ENCODE results near the gene SMYD2.

Gene SMYD2

GRCh38 chr1:214342525-214342924 lies 61.6 kb downstream of the SMYD2 start:
- no peak for TF ChIP-seq CTCF (IDR thresholded peaks at IDR 0.05; ENCODE audit: insufficient read depth, low read length, poor library complexity, severe bottlenecking)
- H3K27me3 ChIP-seq (replicated peaks; ENCODE audit: control insufficient read depth, insufficient read depth, low read length), result no peaks in the 10 kb centered on the region
- DNase-seq (ENCODE audit: extremely low read depth, insufficient read length), result no peak
- no peaks in the 10 kb centered on the region for H3K36me3 ChIP-seq (ENCODE audit: control insufficient read depth, insufficient read depth, low read length)
- H3K4me3 ChIP-seq (replicated peaks; ENCODE audit: low read depth, low read length), result no peak overlapping the region

GRCh38 chr1:214344897-214345296 lies 63.9 kb downstream of the SMYD2 start:
- no peaks in the 10 kb centered on the region for H3K36me3 ChIP-seq (ENCODE audit: control insufficient read depth, insufficient read depth, low read length)

GRCh38 chr1:214349008-214349407 lies 68.0 kb downstream of the SMYD2 start:
- Histone ChIP-seq H3K36me3 (ENCODE audit: control insufficient read depth, insufficient read depth, low read length) (no peaks in the 10 kb centered on the region), H3K4me3 (replicated peaks; ENCODE audit: low read depth, low read length) (no peak overlapping the region), H3K27me3 (replicated peaks; ENCODE audit: control insufficient read depth, insufficient read depth, low read length) (no peaks in the 10 kb centered on the region)
- no peak for TF ChIP-seq CTCF (IDR thresholded peaks at IDR 0.05; ENCODE audit: insufficient read depth, low read length, poor library complexity, severe bottlenecking)
- DNase-seq (ENCODE audit: extremely low read depth, insufficient read length), result no peak

More at GRCh38 chr1:214344897-214345296, 63.9 kb downstream of the SMYD2 start:
- H3K27me3 ChIP-seq (replicated peaks; ENCODE audit: control insufficient read depth, insufficient read depth, low read length), result no peaks in the 10 kb centered on the region
- no peak overlapping the region for H3K4me3 ChIP-seq (replicated peaks; ENCODE audit: low read depth, low read length)
- no peak for TF ChIP-seq CTCF (IDR thresholded peaks at IDR 0.05; ENCODE audit: insufficient read depth, low read length, poor library complexity, severe bottlenecking)
- no peak for DNase-seq (ENCODE audit: extremely low read depth, insufficient read length)

- H3K36me3 ChIP-seq (ENCODE audit: control insufficient read depth, insufficient read depth, low read length), result no peaks in the 10 kb centered on the region
- no peak overlapping the region for H3K4me3 ChIP-seq (replicated peaks; ENCODE audit: low read depth, low read length)
- H3K27me3 ChIP-seq (replicated peaks; ENCODE audit: control insufficient read depth, insufficient read depth, low read length), result no peaks in the 10 kb centered on the region
- DNase-seq (ENCODE audit: extremely low read depth, insufficient read length), result no peak
- TF ChIP-seq CTCF (IDR thresholded peaks at IDR 0.05; ENCODE audit: insufficient read depth, low read length, poor library complexity, severe bottlenecking), result no peak
These were observed 68.8 kb downstream of the SMYD2 start for GRCh38 chr1:214349781-214350180.

GRCh38 chr1:214351551-214352277 lies 70.8 kb downstream of the SMYD2 start:
- no peaks in the 10 kb centered on the region for H3K36me3 ChIP-seq (ENCODE audit: control insufficient read depth, insufficient read depth, low read length)
- DNase-seq (ENCODE audit: extremely low read depth, insufficient read length), result no peak
- H3K4me3 ChIP-seq (replicated peaks; ENCODE audit: low read depth, low read length), result no peak overlapping the region
- H3K27me3 ChIP-seq (replicated peaks; ENCODE audit: control insufficient read depth, insufficient read depth, low read length), result no peaks in the 10 kb centered on the region
- TF ChIP-seq CTCF (IDR thresholded peaks at IDR 0.05; ENCODE audit: insufficient read depth, low read length, poor library complexity, severe bottlenecking), result no peak

GRCh38 chr1:214352838-214353237 lies 71.9 kb downstream of the SMYD2 start:
- no peaks in the 10 kb centered on the region for H3K27me3 ChIP-seq (replicated peaks; ENCODE audit: control insufficient read depth, insufficient read depth, low read length)
- no peak for DNase-seq (ENCODE audit: extremely low read depth, insufficient read length)
- no peaks in the 10 kb centered on the region for H3K36me3 ChIP-seq (ENCODE audit: control insufficient read depth, insufficient read depth, low read length)
- no peak overlapping the region for H3K4me3 ChIP-seq (replicated peaks; ENCODE audit: low read depth, low read length)
- no peak for TF ChIP-seq CTCF (IDR thresholded peaks at IDR 0.05; ENCODE audit: insufficient read depth, low read length, poor library complexity, severe bottlenecking)

All from GM06990 (cell line).